ENCODE results near the gene G3BP2.

DNA sequence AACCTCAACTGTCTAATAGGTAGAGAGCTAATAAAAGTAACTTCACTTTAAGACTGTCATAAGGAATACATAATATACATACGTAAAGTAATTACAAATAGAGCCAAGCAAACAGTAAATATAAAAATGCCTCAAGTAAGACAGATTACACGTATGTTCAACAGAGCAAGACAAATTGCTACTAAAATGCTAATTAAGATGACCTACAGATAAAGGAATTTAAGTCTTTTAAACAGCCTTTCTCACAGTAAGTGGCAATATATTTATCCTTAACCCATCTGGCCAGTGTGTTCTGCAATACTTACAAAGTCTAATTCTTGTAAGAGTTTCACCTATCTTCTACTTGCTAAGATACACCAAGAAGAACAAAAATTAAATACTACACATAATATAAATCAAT, 12.7 kb downstream of the G3BP2 start:
- TF ChIP-seq, protein P1, sequence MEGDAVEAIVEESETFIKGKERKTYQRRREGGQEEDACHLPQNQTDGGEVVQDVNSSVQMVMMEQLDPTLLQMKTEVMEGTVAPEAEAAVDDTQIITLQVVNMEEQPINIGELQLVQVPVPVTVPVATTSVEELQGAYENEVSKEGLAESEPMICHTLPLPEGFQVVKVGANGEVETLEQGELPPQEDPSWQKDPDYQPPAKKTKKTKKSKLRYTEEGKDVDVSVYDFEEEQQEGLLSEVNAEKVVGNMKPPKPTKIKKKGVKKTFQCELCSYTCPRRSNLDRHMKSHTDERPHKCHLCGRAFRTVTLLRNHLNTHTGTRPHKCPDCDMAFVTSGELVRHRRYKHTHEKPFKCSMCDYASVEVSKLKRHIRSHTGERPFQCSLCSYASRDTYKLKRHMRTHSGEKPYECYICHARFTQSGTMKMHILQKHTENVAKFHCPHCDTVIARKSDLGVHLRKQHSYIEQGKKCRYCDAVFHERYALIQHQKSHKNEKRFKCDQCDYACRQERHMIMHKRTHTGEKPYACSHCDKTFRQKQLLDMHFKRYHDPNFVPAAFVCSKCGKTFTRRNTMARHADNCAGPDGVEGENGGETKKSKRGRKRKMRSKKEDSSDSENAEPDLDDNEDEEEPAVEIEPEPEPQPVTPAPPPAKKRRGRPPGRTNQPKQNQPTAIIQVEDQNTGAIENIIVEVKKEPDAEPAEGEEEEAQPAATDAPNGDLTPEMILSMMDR (IDR thresholded peaks at IDR 0.05) = no peak
- no peak for TF ChIP-seq POLR2AphosphoS5 (IDR thresholded peaks at IDR 0.05)
